ENCODE measurements around the gene CADM1.

GRCh38 chr11:115238086-115238485 is 266.1 kb downstream of the CADM1 start:
- TF ChIP-seq, protein P1, sequence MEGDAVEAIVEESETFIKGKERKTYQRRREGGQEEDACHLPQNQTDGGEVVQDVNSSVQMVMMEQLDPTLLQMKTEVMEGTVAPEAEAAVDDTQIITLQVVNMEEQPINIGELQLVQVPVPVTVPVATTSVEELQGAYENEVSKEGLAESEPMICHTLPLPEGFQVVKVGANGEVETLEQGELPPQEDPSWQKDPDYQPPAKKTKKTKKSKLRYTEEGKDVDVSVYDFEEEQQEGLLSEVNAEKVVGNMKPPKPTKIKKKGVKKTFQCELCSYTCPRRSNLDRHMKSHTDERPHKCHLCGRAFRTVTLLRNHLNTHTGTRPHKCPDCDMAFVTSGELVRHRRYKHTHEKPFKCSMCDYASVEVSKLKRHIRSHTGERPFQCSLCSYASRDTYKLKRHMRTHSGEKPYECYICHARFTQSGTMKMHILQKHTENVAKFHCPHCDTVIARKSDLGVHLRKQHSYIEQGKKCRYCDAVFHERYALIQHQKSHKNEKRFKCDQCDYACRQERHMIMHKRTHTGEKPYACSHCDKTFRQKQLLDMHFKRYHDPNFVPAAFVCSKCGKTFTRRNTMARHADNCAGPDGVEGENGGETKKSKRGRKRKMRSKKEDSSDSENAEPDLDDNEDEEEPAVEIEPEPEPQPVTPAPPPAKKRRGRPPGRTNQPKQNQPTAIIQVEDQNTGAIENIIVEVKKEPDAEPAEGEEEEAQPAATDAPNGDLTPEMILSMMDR (IDR thresholded peaks at IDR 0.05) = no peak
- TF ChIP-seq EP300 (IDR thresholded peaks at IDR 0.05) = no peak
- no peak for TF ChIP-seq POLR2A (IDR thresholded peaks at IDR 0.05)
